PC-3 (cell line): ENCODE measurements around the gene MACROD2. TPM values are rescaled to one million over a fixed set of nuclear protein-coding genes. Genes with fewer than 3 reads are reported as not detected.
A peak's percentile ranks its signal among the peaks of the same experiment; 100 is the strongest.

ENCODE experiments used
- ATAC-seq: fragments of 200-7000 bp; cut with Tn5 transposase; 2 replicates; pipeline ENCODE4 v1.9.1; 2020; ENCODE audit warnings: mild to moderate bottlenecking, moderate library complexity
- BruUV-seq: library from RNA; stranded (reverse); fragments of 400-500 nt; replicated peaks from 2 replicates; lab custom pipeline; 2021; lab: Mats Ljungman, UMichigan
- CTCF ChIA-PET: fragments of 300-600 bp; sonication (Branson Sonifier 250); formaldehyde crosslinking; loops from one replicate; lab custom pipeline; 2022; ENCODE audit warnings: antibody characterized with exemption; lab: Charles Lee
- POLR2A ChIA-PET: fragments of 300-600 bp; sonication (Branson Sonifier 250); formaldehyde crosslinking; loops from one replicate; lab custom pipeline; 2022; ENCODE audit warnings: antibody characterized with exemption; ENCODE audit not compliant: unreplicated experiment; lab: Charles Lee
- DNase-seq: peaks from one replicate; pipeline ENCODE4 v3.0.0-alpha.2; 2015
- H2AFZ ChIP-seq: fragments of 300-600 bp; sonication (generic); 2 replicates; pipeline ENCODE4 v1.6.0; 2016; ENCODE audit warnings: antibody characterized with exemption, low read length
- H3F3A ChIP-seq: fragments of 300-600 bp; sonication (generic); one replicate; pipeline ENCODE4 v1.6.0; 2017; ENCODE audit warnings: antibody characterized with exemption, low read length, control low read depth, mild to moderate bottlenecking; ENCODE audit not compliant: unreplicated experiment
- H3K27ac ChIP-seq: fragments of 300-600 bp; sonication (generic); 2 replicates; pipeline ENCODE4 v1.5.1; 2016; ENCODE audit warnings: mild to moderate bottlenecking, low read length
- H3K27me3 ChIP-seq: fragments of 300-600 bp; sonication (generic); 2 replicates; pipeline ENCODE4 v1.6.1; 2016; ENCODE audit warnings: low read length, mixed read lengths
- H3K36me3 ChIP-seq: fragments of 300-600 bp; sonication (generic); 2 replicates; pipeline ENCODE4 v1.6.1; 2016; ENCODE audit warnings: low read depth, mixed run types, low read length, mixed read lengths
- H3K4me1 ChIP-seq: fragments of 300-600 bp; sonication (generic); 2 replicates; pipeline ENCODE4 v1.5.1; 2016; ENCODE audit warnings: low read length; ENCODE audit not compliant: insufficient read depth
- H3K4me2 ChIP-seq: fragments of 300-600 bp; sonication (generic); 2 replicates; pipeline ENCODE4 v1.6.0; 2016; ENCODE audit warnings: low read length
- H3K4me3 ChIP-seq: fragments of 300-600 bp; sonication (generic); 2 replicates; pipeline ENCODE4 v1.5.1; 2016; ENCODE audit warnings: mild to moderate bottlenecking, low read length, mixed read lengths
- H3K79me2 ChIP-seq: fragments of 300-600 bp; sonication (generic); 2 replicates; pipeline ENCODE4 v1.6.1; 2017; ENCODE audit warnings: low read length, mixed read lengths
- H3K9ac ChIP-seq: fragments of 300-600 bp; sonication (generic); 2 replicates; pipeline ENCODE4 v1.6.0; 2016; ENCODE audit warnings: mild to moderate bottlenecking, low read length
- H3K9me2 ChIP-seq: fragments of 300-600 bp; sonication (generic); replicated peaks from 2 replicates; pipeline ENCODE4 v1.6.1; 2016; ENCODE audit warnings: mixed run types, low read length, mixed read lengths
- H3K9me3 ChIP-seq: fragments of 300-600 bp; sonication (generic); 2 replicates; pipeline ENCODE4 v1.6.1; 2016; ENCODE audit warnings: low read length, mixed read lengths
- H4K20me1 ChIP-seq: fragments of 300-600 bp; sonication (generic); 2 replicates; pipeline ENCODE4 v1.6.1; 2016; ENCODE audit warnings: low read length, mixed read lengths
- CTCF ChIP-seq: fragments of 300-600 bp; sonication (generic); conservative IDR thresholded peaks from 2 replicates; pipeline ENCODE4 v1.5.1; 2017; ENCODE audit warnings: antibody characterized with exemption, low read depth, mild to moderate bottlenecking, low read length
- EZH2 ChIP-seq: fragments of 300-600 bp; sonication (generic); IDR thresholded peaks from one replicate; pipeline ENCODE4 v1.6.1; 2017; ENCODE audit warnings: antibody characterized with exemption, mild to moderate bottlenecking, low read length; ENCODE audit not compliant: unreplicated experiment
- EZH2phosphoT487 ChIP-seq: fragments of 300-600 bp; sonication (generic); IDR thresholded peaks from 2 replicates; pipeline ENCODE4 v1.6.1; 2018; ENCODE audit warnings: mild to moderate bottlenecking, antibody characterized with exemption, low read length, borderline replicate concordance
- intact Hi-C: fragments of 100-400 bp; cut with micrococcal nuclease; formaldehyde crosslinking; loops from 2 replicates; pipeline ENCODE4 v1.9.0; 2023
- total RNA-seq: library from RNA; depleted of rRNA; stranded (reverse); fragments of >200 nt; gene quantifications from 2 replicates; pipeline ENCODE4 v1.2.3, GENCODE V29; 2014

Gene MACROD2
- total RNA-seq, 1 experiment from 2014 or later = 3.1 TPM

- Histone ChIP-seq H2AFZ (no peak overlapping the region), H4K20me1 (no peaks in the 10 kb centered on the region), H3K27me3 (no peaks in the 10 kb centered on the region), H3K9ac (no peak overlapping the region), H3K9me2 (no peaks in the 10 kb centered on the region), H3K4me3 (no peak overlapping the region), H3K27ac (no peak overlapping the region), H3K4me1 (peaks cover 23% of the 10 kb centered on the region), H3K36me3 (no peaks in the 10 kb centered on the region), H3F3A (no peaks in the 10 kb centered on the region), H3K4me2 (no peak overlapping the region), H3K79me2 (no peaks in the 10 kb centered on the region), H3K9me3 (no peaks in the 10 kb centered on the region)
- no peak for ATAC-seq
- intact Hi-C loops = loop anchor here (5.0 kb wide), 2 partner anchors 43 to 62 kb away; no protein-coding TSS in a partner anchor
- DNase-seq = no peak
- ChIA-PET CTCF (interaction anchor here (0.5 kb wide), 1 partner anchor 57 kb away, joined by 3 read pairs; no protein-coding TSS in a partner anchor), POLR2A (no interaction called here)
- no TSS peak for BruUV-seq
- TF ChIP-seq EZH2 (no peak), CTCF (no peak), EZH2phosphoT487 (no peak)
Observed at GRCh38 chr20:15700147-15700765, 1704.9 kb downstream of the MACROD2 start.

GRCh38 chr20:15702161-15702560 lies 1706.8 kb downstream of the MACROD2 start:
- H3K9ac ChIP-seq = peak overlapping the region; percentile 57; the same call in 1 of the 2 replicates
- no peaks in the 10 kb centered on the region for H3K9me3 ChIP-seq
- H3K27me3 ChIP-seq = no peaks in the 10 kb centered on the region
- no peak overlapping the region for H3K4me2 ChIP-seq
- no TSS peak for BruUV-seq
- intact Hi-C loops = loop anchor here (2.0 to 5.0 kb wide), 3 partner anchors 45 to 229 kb away; no protein-coding TSS in a partner anchor
- ATAC-seq (no peak), DNase-seq (no peak)
- peak overlapping the region; percentile 87 for H3K27ac ChIP-seq
- H3K4me1 ChIP-seq = peaks cover 38% of the 10 kb centered on the region
- ChIA-PET CTCF (no interaction called here), POLR2A (no interaction called here)
- TF ChIP-seq EZH2phosphoT487 = no peak
- TF ChIP-seq EZH2 = no peak
- no peak for TF ChIP-seq CTCF
- no peaks in the 10 kb centered on the region for H3K79me2 ChIP-seq
- H2AFZ ChIP-seq = no peak overlapping the region
- no peaks in the 10 kb centered on the region for H3K9me2 ChIP-seq
- H3F3A ChIP-seq = no peaks in the 10 kb centered on the region
- H3K36me3 ChIP-seq = no peaks in the 10 kb centered on the region
- no peaks in the 10 kb centered on the region for H4K20me1 ChIP-seq
- H3K4me3 ChIP-seq = no peak overlapping the region
